ENCODE measurements around the gene NCK2.
A peak's percentile ranks its signal among the peaks of the same experiment; 100 is the strongest.

NCK2 gene

DNA sequence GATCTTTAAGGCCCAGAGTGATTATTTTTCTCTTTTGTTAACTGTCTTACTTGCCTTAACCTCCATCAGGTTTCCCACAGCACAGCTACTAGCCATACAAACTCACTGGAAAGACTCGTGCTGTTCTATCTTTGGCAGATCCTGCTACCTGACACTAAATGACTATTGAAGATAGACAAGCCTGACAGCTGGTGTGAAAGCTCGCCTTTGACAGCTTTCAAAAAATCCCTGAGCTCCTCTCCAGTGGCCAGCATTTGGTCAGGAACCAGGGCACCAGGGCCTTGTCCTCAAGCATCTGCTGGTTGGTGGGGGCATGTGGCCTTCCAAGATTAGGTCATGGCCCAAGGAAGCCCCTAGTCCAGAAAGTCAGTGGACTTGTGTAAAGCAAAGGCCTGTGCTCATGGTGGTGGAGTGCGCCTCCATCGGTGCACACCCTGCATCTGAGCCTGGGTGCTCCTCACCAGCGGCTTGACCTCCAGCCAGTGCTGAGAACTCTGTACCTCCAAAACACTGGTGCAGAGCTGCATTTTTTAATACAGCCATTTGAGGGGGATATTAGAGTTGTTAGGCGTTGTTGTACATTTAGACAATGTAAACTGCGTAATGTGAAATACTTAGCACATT lies 158.5 kb downstream of the NCK2 start:
- no peak for DNase-seq

- DNase-seq = no peak
Observed at GRCh38 chr2:105904938-105905337, 160.2 kb downstream of the NCK2 start.

- DNase-seq = no peak
Observed at GRCh38 chr2:105906481-105906880, 161.8 kb downstream of the NCK2 start.

DNA sequence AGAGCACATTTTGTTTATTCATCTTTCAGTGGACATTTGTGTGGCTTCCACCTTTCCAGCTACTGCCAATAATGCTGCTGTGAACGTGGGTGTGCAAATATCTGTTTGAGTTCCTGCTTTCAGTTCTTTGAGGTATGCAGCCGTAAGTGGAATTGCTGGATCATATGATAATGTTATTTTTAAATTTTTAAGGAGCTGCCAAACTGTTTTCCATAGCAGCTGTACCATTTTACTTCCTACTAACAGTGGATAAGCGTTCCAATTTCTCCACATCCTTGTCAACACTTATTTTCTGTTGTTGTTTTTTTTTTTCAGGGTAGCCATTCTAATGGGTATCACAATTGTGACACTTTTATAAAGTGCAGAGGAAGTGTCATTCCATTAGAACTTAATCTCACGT lies 162.5 kb downstream of the NCK2 start:
- DNase-seq = no peak

GRCh38 chr2:105909215-105909614 lies 164.5 kb downstream of the NCK2 start:
- no peak for DNase-seq

DNA sequence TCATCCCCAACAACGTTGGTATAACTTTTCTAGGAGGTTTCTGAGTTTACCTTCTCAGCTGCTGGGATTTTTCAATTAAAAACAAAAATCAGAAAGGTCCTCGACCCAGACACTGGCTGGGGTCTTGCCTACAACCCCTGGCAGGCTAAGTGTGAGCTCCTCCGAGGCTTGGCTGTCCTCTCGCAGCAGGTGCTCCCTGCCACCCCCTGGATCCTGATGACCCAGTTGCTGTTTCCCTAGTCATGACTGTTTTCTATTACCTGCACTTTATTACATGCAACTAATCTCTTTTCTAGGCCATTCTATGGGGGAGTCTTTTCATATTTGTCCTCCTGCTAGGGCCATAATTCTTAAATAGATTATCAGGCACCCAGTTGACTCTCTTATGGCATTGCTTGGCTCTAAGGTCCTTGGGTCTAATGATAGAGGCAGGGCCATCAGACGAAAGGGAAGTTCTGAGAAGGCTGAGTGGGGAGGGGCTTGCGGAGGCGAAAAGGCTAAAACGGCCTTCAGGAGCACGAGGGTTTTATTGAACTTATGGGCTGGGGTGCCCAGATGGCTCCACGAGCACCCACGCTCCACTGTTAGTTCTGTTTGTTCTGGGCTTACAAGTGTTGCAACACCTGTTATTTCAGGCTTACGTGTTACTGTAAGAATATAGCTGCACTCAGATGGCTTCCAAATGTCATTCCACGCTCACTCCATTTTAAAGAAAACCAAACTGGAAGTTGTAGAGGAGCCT lies 166.0 kb downstream of the NCK2 start:
- no peak for DNase-seq

GRCh38 chr2:105911425-105911824 lies 166.7 kb downstream of the NCK2 start:
- no peak for DNase-seq

- no peak for DNase-seq
Observed at GRCh38 chr2:105912081-105912480, 167.4 kb downstream of the NCK2 start.

- DNase-seq = no peak
Observed at GRCh38 chr2:105915005-105915558, 170.4 kb downstream of the NCK2 start.

DNA sequence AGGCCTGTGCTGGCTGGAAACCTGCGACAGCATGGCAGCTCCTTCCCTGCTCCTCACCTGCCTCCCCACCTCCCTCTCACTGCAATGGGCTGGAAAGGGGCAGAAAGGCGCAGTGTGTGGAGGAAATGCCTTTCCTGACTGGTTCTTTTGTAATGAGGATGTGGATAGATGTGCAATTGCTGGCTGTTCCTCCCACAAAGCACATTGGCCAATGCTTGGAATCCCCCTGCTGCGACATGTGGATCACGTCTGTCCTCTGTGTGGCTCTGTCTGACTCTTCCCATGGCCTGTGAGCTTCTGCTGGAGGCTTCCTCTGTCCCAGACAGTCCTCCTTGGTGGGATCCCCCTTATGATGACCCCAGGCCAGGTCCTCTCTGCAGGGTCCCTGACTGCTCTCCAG lies 172.5 kb downstream of the NCK2 start:
- no peak for DNase-seq

- no peak for DNase-seq
Observed at GRCh38 chr2:105917688-105918087, 173.0 kb downstream of the NCK2 start.

DNA sequence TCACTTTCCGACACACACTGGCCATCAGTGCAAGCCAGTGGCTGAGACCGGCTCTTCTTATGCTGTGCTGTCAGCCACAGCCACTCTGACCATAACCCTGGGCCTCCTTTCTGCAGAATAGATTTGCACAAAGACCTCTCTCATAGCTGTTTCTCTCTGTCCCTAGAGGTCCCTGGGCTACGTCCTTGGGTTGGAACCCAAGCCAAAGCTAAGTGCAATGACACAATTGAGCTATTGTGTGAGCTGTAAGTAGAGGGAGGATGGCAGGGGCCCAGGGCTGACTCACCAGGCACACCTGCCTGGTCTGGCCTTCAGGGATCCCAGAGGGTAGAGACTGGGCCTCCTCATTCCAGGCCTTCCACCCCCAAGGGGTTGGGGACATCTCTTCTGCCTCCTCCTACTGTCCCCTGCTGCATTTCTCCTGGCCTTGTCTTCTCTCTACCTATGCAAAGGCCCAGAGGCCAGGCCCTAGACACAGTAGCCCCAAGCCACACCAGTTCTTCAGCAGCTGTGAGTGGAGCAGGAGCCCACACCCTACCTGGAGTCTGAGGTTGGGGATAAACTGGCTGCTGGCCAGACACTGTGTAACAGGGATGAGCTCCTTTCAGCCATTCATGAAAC lies 174.6 kb downstream of the NCK2 start:
- DNase-seq = no peak

DNA sequence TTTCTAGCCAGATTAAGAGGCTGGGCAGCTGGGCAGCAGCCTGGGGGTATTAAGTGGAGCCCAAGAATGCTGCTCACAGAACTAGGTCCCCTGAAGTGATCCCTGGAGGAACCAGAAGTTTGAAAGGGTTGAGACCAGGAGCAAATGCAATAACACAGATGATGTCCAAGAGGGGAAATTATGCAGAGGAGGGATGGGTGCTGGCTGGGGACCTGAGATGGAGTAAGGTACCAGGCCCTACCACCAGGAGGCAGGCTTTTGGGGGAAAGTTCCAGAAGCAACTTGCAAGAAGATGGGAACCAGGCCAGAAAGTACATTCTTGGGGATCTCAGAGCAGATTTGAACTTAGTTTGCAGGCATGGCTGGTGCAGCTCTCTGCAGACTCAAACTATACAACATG lies 175.1 kb downstream of the NCK2 start:
- peak in 3 of 4 experiments; percentile 6 to 14 (median 10) for DNase-seq

GRCh38 chr2:105924271-105924670 lies 179.6 kb downstream of the NCK2 start:
- DNase-seq = no peak

- no peak for DNase-seq
Observed at GRCh38 chr2:105924932-105925331, 180.2 kb downstream of the NCK2 start.

DNA sequence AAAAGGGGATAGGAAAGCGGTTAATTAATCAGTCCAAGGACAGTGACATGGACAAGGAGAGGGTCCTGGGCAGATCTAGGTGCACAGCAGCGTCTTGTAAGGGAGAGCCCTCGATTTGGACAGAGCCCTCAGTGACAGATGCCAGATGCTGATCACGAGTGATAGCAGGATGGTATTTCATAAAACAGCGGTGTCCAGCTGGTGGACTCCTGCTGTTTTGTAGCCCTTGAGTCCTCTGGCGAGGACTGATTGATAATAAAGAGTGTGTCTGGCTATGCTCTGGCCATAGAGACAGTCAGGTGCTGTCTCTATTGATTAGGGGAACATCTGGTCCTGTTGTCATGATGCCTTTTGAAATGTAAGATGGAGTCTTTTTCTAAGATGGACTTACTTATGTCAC lies 180.7 kb downstream of the NCK2 start:
- no peak for DNase-seq

GRCh38 chr2:105926960-105927678 lies 182.4 kb downstream of the NCK2 start:
- DNase-seq = peak in 2 of 4 experiments; percentile 6 to 21

- no peak for DNase-seq
Observed at GRCh38 chr2:105928086-105928485, 183.4 kb downstream of the NCK2 start.

GRCh38 chr2:105928563-105928962 lies 183.9 kb downstream of the NCK2 start:
- DNase-seq = no peak

GRCh38 chr2:105929516-105929915 lies 184.8 kb downstream of the NCK2 start:
- peak in 1 of 4 experiments; percentile 2 for DNase-seq

GRCh38 chr2:105932582-105932981 lies 187.9 kb downstream of the NCK2 start:
- no peak for DNase-seq

GRCh38 chr2:105933906-105934305 lies 189.2 kb downstream of the NCK2 start:
- no peak for DNase-seq

DNA sequence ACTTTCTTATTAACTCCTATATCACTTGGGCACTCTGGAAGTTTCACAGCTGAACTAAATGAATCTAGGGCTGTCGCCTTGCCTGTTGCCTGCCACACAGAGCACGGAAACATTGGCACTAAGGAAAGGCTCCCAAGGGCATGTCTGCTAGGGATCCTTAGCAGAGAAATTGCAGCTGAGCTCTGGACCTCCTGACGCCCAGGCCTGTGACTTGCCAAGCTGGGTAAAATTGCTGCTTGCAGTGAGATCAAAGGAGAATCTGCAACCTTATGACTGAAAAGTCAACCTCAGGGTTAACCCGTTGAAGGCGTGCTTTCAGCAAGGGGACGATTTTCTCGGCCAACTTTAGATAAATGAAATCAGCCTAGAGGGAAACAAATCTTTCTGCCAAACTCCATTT lies 189.8 kb downstream of the NCK2 start:
- DNase-seq = peak in 1 of 4 experiments; percentile 9

Measured in activated CD4-positive, CD25-positive, alpha-beta regulatory T cell (primary cell).